SU-DHL-6 (cell line): ENCODE results near the gene GAREM1.

Source experiments
- CTCF ChIP-seq: fragments of 200-600 bp; sonication (generic); IDR thresholded peaks from one replicate; pipeline ENCODE4 v1.5.1; 2017; ENCODE audit warnings: antibody characterized with exemption, mild to moderate bottlenecking, low read length, moderate library complexity; ENCODE audit not compliant: insufficient read depth, poor library complexity, severe bottlenecking
- EZH2phosphoT487 ChIP-seq: fragments of 200-600 bp; sonication (generic), shearing (Covaris generic); conservative IDR thresholded peaks from 2 replicates; pipeline ENCODE4 v1.6.1; 2018; ENCODE audit warnings: mild to moderate bottlenecking, antibody characterized with exemption, low read length, moderate library complexity, mixed read lengths

- TF ChIP-seq CTCF = no peak
- no peak for TF ChIP-seq EZH2phosphoT487
These were observed 102.5 kb downstream of the GAREM1 start for GRCh38 chr18:32368170-32368569.
